LNCaP clone FGC (cell line): ENCODE results near the gene UBE2D2.
"Not testable (repeated sequence)": the region's sequence is repeated elsewhere in the genome, so short reads cannot be mapped to it uniquely, and the experiment has no call there.

Experiments used
- DNase-seq: peaks from one replicate; pipeline ENCODE4 v3.0.0-alpha.2; 2011; ENCODE audit warnings: low read depth
- H3K4me3 ChIP-seq: 2 replicates; pipeline ENCODE4 v1.5.1; 2011; ENCODE audit warnings: mild to moderate bottlenecking, low read depth, low read length, control low read depth
- TF ChIP-seq, protein P1 (sequence below): IDR thresholded peaks from 2 replicates; pipeline ENCODE4 v1.5.1; 2012; ENCODE audit warnings: mild to moderate bottlenecking; ENCODE audit not compliant: control insufficient read depth, insufficient read depth; ENCODE audit errors: extremely low read depth

Gene UBE2D2

DNA sequence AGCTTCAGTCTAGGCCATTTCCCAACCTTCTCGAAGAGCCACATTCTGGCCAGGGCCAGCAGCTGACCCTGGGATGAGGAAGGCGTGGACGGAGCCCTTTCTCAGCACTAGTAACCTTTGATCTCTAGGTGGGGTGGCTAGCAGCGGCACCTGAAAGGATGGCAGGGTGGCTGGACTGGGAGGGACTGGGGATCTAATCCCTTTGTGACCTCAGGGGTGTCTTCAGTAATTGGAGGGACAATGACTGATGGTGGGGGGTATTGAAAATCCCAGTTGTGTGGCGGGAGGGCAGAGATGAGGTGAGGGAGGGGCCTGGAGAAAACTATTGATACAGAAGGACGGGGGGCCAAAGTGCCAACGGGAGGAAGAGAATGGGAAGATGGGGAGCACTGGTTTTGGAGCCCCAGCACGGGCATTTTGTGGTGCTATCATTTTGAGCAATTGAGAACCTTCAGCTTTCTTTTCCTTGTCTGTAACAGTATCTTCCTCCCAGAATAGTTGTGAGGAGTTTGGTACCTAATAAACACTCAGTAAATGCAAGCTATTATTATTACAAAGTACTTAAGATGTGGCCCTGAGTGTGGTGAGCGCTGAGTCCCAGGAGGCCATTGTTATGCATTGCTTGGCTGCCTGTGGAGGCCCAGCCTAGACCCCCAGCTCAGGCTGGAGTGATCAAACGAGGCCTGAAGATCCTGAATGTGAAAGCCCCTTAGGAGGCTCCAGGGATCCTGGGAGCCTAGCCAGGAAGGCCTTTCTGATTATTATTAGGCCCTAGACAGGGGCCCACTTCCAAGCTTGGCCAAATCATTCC lies 37.3 kb upstream of the UBE2D2 start:
- TF ChIP-seq, protein P1, sequence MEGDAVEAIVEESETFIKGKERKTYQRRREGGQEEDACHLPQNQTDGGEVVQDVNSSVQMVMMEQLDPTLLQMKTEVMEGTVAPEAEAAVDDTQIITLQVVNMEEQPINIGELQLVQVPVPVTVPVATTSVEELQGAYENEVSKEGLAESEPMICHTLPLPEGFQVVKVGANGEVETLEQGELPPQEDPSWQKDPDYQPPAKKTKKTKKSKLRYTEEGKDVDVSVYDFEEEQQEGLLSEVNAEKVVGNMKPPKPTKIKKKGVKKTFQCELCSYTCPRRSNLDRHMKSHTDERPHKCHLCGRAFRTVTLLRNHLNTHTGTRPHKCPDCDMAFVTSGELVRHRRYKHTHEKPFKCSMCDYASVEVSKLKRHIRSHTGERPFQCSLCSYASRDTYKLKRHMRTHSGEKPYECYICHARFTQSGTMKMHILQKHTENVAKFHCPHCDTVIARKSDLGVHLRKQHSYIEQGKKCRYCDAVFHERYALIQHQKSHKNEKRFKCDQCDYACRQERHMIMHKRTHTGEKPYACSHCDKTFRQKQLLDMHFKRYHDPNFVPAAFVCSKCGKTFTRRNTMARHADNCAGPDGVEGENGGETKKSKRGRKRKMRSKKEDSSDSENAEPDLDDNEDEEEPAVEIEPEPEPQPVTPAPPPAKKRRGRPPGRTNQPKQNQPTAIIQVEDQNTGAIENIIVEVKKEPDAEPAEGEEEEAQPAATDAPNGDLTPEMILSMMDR, result no peak
- no peak overlapping the region for H3K4me3 ChIP-seq
- no peak for DNase-seq

GRCh38 chr5:139524446-139524845 lies 36.7 kb upstream of the UBE2D2 start:
- no peak for DNase-seq
- H3K4me3 ChIP-seq, result no peak overlapping the region
- TF ChIP-seq, protein P1, result no peak

DNA sequence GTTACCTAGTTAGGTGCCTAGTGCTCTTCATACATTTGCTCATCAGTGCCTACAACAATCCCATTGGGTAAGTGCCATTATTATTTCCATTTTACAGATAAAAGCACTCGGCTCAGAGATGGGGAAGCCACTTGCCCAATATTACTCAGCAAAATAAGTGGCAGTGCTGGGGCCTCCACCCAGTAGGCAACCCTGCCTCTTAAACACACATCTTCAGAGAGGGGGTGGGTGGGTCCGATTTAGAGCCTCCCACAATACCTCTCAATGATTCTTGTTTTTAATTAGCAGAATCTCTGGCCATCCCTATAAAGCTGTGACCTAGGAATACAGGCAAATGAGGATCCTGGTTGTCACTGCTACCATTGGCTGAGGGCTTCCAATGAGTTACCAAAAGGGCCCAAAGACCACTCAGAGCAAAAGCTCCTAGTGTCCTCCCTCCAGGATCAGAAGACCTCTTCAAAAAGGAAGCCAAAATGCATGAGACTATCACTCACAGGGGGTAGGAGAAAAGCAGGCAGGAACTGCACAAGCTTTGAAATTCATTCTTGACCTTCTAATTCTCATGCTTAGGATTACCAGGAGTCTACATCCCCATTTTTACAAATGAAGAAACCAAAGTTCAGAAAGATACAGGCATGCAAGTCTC lies 36.1 kb upstream of the UBE2D2 start:
- DNase-seq, result no peak
- no peak overlapping the region for H3K4me3 ChIP-seq
- TF ChIP-seq, protein P1, result no peak

GRCh38 chr5:139525586-139526308 lies 35.4 kb upstream of the UBE2D2 start:
- not testable (repeated sequence) for H3K4me3 ChIP-seq, DNase-seq

DNA sequence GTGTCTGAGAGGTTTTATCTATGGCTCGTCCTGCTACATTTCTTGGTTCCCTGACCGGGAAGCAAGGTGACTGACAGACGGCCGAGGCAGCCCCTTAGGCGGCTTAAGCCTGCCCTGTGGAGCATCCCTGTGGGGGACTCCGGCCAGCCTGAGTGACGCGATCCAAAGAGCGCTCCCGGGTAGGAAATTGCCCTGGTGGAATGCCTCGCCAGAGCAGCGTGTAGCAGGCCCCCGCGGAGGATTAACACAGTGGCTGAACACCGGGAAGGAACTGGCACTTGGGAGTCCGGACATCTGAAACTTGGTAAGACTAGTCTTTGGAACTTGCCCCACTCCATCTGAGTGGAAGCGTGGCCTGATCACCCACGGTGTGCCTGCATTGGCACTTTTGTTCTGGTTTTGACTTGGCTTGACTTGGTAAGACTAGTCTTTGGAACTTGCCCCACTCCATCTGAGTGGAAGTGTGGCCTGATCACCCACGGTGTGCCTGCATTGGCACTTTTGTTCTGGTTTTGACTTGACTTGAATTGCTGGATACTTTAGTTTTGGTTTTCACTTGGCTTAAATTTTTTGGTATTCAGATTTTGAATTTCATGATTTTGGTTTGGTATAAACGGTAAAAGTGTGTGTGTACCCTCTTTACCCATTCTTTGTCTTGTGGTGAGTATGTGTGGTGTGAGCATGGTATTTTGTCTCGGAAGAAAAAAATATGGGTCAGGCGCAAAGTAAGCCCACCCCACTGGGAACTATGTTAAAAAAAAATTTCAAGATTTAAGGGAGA lies 34.6 kb upstream of the UBE2D2 start:
- not testable (repeated sequence) for DNase-seq, H3K4me3 ChIP-seq

GRCh38 chr5:139527090-139527470 lies 34.1 kb upstream of the UBE2D2 start:
- not testable (repeated sequence) for H3K4me3 ChIP-seq, DNase-seq

DNA sequence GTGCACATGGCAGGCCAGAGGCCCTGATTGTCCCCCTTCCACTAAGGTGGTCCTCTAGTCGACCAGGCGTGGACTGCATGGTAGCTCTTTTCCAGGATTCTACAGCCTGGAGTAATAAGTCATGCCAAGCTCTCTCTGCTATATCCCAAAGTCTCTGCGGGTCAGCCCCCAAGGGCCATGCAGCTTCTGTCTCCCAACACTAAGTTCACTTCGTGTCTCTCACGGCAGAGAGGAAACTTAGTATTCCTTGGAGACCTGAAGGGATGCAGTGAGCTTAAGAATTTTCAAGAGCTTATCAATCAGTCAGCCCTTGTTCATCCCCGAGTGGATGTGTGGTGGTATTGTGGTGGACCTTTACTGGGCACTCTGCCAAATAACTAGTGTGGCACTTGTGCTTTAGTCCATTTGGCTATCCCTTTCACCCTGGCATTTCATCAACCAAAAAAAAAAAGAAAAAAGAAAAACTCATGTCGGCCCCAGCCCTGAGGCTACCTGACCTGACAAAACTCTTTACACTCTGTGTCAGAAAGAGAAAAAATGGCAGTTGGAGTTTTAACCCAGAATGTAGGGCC lies 33.2 kb upstream of the UBE2D2 start:
- not testable (repeated sequence) for H3K4me3 ChIP-seq, DNase-seq

DNA sequence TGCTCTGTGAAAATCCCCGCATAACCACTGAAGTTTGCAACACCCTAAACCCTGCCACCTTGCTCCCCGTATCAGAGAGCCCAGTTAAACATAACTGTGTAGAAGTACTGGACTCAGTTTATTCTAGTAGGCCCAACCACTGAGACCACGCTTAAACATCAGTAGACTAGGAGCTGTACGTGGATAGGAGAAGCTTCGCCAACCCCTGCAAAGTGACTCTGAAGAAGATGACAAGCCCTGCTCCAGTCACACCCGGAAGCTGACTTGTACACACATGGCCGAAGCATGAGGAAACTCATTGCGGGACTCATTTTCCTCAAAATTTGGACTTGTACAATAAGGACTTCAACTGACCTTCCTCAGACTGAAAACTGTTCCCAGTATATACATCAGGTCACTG lies 32.4 kb upstream of the UBE2D2 start:
- not testable (repeated sequence) for H3K4me3 ChIP-seq, DNase-seq

DNA sequence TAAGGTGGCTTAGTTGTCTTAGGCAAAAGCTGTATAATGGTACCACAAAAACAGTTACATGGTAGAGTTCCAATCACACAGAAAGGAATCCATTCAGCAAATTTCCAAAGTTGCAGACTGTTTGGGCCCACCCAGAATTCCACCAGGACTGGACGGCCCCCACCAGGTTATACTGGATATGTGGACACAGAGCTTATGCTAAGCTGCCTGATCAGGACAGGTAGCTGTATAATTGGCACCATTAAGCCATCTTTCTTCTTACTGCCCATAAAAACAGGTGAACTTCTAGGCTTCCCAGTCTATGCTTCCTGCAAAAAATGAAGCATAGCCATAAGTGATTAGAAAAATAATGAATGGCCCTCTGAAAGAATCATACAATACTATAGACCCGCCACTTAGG lies 31.1 kb upstream of the UBE2D2 start:
- not testable (repeated sequence) for H3K4me3 ChIP-seq, DNase-seq
